ENCODE measurements around the gene UFC1. TPM values are rescaled to one million over a fixed set of nuclear protein-coding genes. Genes with fewer than 3 reads are reported as not detected.

Gene UFC1
- total RNA-seq, 1 donor from 2014 or later: 91.0 TPM

DNA sequence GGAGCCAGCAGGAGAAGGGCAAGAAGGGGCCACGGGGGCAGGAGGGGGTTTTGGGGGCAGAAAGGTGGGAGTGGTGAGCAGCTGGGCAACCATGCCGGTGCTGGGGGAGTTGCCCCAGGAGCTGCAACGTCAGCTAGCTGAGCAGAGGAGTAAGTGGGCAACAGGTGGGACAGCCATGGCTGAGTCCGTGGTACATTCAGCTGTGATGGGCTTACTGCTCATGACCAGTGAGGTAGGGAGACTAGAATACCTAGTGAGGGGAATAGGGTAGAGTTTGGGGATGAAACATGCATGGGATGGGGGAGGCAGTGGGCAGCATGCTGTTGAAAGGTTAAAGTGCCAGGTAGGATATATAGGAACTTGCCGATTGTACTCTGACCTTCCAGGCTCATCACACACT, 7.9 kb downstream of the UFC1 start:
- H3K36me3 ChIP-seq (ENCODE audit: insufficient read depth, low read length): peaks cover 14% of the 10 kb centered on the region
- H3K27ac ChIP-seq (ENCODE audit: low read depth, low read length): no peak overlapping the region
- Mint-ChIP-seq H3K27me3 (ENCODE audit: low read depth, unreplicated experiment) (no peaks in the 10 kb centered on the region), H3K36me3 (ENCODE audit: low read depth, unreplicated experiment) (peaks cover 6% of the 10 kb centered on the region), H3K4me3 (ENCODE audit: unreplicated experiment) (peak overlapping the region; percentile 42), H3K4me1 (ENCODE audit: low read depth, unreplicated experiment) (peaks cover 19% of the 10 kb centered on the region), H3K9me3 (ENCODE audit: unreplicated experiment) (no peaks in the 10 kb centered on the region), H3K27ac (ENCODE audit: unreplicated experiment) (peak overlapping the region; percentile 11)
- H3K4me3 ChIP-seq (ENCODE audit: insufficient read depth, low read depth, low read length): no peak overlapping the region
- no peaks in the 10 kb centered on the region for H4K20me1 ChIP-seq (ENCODE audit: insufficient read depth, low read length)
- peaks cover 30% of the 10 kb centered on the region for H3K79me2 ChIP-seq (ENCODE audit: insufficient read depth, low read length)
- no peak overlapping the region for H3K4me2 ChIP-seq (ENCODE audit: low read length)
- no peak overlapping the region for H2AFZ ChIP-seq (ENCODE audit: low read depth, low read length)
- peaks cover 19% of the 10 kb centered on the region for H3K4me1 ChIP-seq (ENCODE audit: insufficient read depth, low read length)
- TF ChIP-seq, protein P1, sequence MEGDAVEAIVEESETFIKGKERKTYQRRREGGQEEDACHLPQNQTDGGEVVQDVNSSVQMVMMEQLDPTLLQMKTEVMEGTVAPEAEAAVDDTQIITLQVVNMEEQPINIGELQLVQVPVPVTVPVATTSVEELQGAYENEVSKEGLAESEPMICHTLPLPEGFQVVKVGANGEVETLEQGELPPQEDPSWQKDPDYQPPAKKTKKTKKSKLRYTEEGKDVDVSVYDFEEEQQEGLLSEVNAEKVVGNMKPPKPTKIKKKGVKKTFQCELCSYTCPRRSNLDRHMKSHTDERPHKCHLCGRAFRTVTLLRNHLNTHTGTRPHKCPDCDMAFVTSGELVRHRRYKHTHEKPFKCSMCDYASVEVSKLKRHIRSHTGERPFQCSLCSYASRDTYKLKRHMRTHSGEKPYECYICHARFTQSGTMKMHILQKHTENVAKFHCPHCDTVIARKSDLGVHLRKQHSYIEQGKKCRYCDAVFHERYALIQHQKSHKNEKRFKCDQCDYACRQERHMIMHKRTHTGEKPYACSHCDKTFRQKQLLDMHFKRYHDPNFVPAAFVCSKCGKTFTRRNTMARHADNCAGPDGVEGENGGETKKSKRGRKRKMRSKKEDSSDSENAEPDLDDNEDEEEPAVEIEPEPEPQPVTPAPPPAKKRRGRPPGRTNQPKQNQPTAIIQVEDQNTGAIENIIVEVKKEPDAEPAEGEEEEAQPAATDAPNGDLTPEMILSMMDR (IDR thresholded peaks at IDR 0.05; ENCODE audit: insufficient read depth, low read depth, low read length): no peak
- TF ChIP-seq EZH2 (IDR thresholded peaks at IDR 0.05; ENCODE audit: insufficient read depth, low read length): no peak
- H3K9ac ChIP-seq (ENCODE audit: low read length): no peak overlapping the region
- H3K27me3 ChIP-seq (ENCODE audit: insufficient read depth, low read length): no peaks in the 10 kb centered on the region
- DNase-seq (ENCODE audit: low read depth) (no peak), FAIRE-seq (no peak)
- H3K9me3 ChIP-seq (ENCODE audit: insufficient read depth, low read depth, low read length): no peaks in the 10 kb centered on the region

DNA sequence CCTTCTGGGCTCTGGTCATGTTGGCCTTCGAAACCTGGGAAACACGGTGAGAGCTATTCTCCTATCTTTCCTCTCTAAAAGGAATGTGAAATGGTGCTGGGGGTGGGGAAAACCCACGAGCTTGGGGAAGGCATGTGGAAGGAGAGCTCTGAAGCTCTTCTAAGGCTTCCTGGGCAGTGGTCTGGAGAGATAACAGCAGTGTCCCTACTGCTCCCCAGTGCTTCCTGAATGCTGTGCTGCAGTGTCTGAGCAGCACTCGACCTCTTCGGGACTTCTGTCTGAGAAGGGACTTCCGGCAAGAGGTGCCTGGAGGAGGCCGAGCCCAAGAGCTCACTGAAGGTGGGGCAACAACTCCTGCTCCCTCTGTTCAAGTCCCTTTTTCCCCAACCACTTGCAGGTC, 8.3 kb downstream of the UFC1 start:
- Mint-ChIP-seq H3K27ac (ENCODE audit: unreplicated experiment) (peak overlapping the region; percentile 11), H3K27me3 (ENCODE audit: low read depth, unreplicated experiment) (no peaks in the 10 kb centered on the region), H3K36me3 (ENCODE audit: low read depth, unreplicated experiment) (peaks cover 6% of the 10 kb centered on the region), H3K4me3 (ENCODE audit: unreplicated experiment) (peak overlapping the region; percentile 42), H3K9me3 (ENCODE audit: unreplicated experiment) (no peaks in the 10 kb centered on the region), H3K4me1 (ENCODE audit: low read depth, unreplicated experiment) (peaks cover 21% of the 10 kb centered on the region)
- no peak for FAIRE-seq
- H3K4me2 ChIP-seq (ENCODE audit: low read length): no peak overlapping the region
- no peaks in the 10 kb centered on the region for H3K27me3 ChIP-seq (ENCODE audit: insufficient read depth, low read length)
- no peaks in the 10 kb centered on the region for H3K9me3 ChIP-seq (ENCODE audit: insufficient read depth, low read depth, low read length)
- peaks cover 23% of the 10 kb centered on the region for H3K4me1 ChIP-seq (ENCODE audit: insufficient read depth, low read length)
- no peak overlapping the region for H3K4me3 ChIP-seq (ENCODE audit: insufficient read depth, low read depth, low read length)
- H3K36me3 ChIP-seq (ENCODE audit: insufficient read depth, low read length): peaks cover 12% of the 10 kb centered on the region
- H3K9ac ChIP-seq (ENCODE audit: low read length): no peak overlapping the region
- no peaks in the 10 kb centered on the region for H4K20me1 ChIP-seq (ENCODE audit: insufficient read depth, low read length)
- TF ChIP-seq EZH2 (IDR thresholded peaks at IDR 0.05; ENCODE audit: insufficient read depth, low read length): no peak
- TF ChIP-seq, protein P1 (IDR thresholded peaks at IDR 0.05; ENCODE audit: insufficient read depth, low read depth, low read length): no peak
- H3K27ac ChIP-seq (ENCODE audit: low read depth, low read length): no peak overlapping the region
- H3K79me2 ChIP-seq (ENCODE audit: insufficient read depth, low read length): peaks cover 33% of the 10 kb centered on the region
- H2AFZ ChIP-seq (ENCODE audit: low read depth, low read length): no peak overlapping the region
- DNase-seq (ENCODE audit: low read depth): no peak

DNA sequence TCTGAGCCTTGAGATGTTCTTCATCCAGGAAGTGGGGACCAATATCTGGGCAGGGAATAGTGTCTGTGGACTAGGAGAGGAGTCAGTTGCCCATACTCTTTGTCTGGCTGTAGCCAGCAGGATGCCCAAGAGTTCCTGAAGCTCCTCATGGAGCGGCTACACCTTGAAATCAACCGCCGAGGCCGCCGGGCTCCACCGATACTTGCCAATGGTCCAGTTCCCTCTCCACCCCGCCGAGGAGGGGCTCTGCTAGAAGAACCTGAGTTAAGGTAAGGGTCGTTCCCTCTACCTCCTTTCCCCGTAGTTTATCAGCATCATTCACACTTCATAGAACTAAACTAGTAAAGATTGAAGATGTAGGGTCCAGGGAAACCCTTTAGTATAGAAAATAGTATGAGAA, 9.0 kb downstream of the UFC1 start:
- H3K27me3 ChIP-seq (ENCODE audit: insufficient read depth, low read length): no peaks in the 10 kb centered on the region
- Mint-ChIP-seq H3K27ac (ENCODE audit: unreplicated experiment) (no peak overlapping the region), H3K36me3 (ENCODE audit: low read depth, unreplicated experiment) (peaks cover 2% of the 10 kb centered on the region), H3K27me3 (ENCODE audit: low read depth, unreplicated experiment) (no peaks in the 10 kb centered on the region), H3K4me1 (ENCODE audit: low read depth, unreplicated experiment) (peaks cover 23% of the 10 kb centered on the region), H3K9me3 (ENCODE audit: unreplicated experiment) (no peaks in the 10 kb centered on the region), H3K4me3 (ENCODE audit: unreplicated experiment) (peak overlapping the region; percentile 11)
- no peak overlapping the region for H3K4me3 ChIP-seq (ENCODE audit: insufficient read depth, low read depth, low read length)
- H3K9ac ChIP-seq (ENCODE audit: low read length): no peak overlapping the region
- H3K27ac ChIP-seq (ENCODE audit: low read depth, low read length): no peak overlapping the region
- FAIRE-seq (no peak), DNase-seq (ENCODE audit: low read depth) (no peak)
- no peak overlapping the region for H2AFZ ChIP-seq (ENCODE audit: low read depth, low read length)
- peaks cover 26% of the 10 kb centered on the region for H3K4me1 ChIP-seq (ENCODE audit: insufficient read depth, low read length)
- TF ChIP-seq, protein P1 (IDR thresholded peaks at IDR 0.05; ENCODE audit: insufficient read depth, low read depth, low read length): no peak
- no peak for TF ChIP-seq EZH2 (IDR thresholded peaks at IDR 0.05; ENCODE audit: insufficient read depth, low read length)
- no peak overlapping the region for H3K4me2 ChIP-seq (ENCODE audit: low read length)
- peaks cover 7% of the 10 kb centered on the region for H3K36me3 ChIP-seq (ENCODE audit: insufficient read depth, low read length)
- peaks cover 37% of the 10 kb centered on the region for H3K79me2 ChIP-seq (ENCODE audit: insufficient read depth, low read length)
- no peaks in the 10 kb centered on the region for H3K9me3 ChIP-seq (ENCODE audit: insufficient read depth, low read depth, low read length)
- H4K20me1 ChIP-seq (ENCODE audit: insufficient read depth, low read length): no peaks in the 10 kb centered on the region
